ENCODE results near the gene MTCP1.
A peak's percentile ranks its signal among the peaks of the same experiment; 100 is the strongest.

The MTCP1 gene

GRCh38 chrX:155026727-155027508 lies 44.0 kb downstream of the MTCP1 start, which contains the start of gene FUNDC2:
TSS of gene FUNDC2 (plus strand) at chrX:155026844. CDS start at chrX:155026939, 95 bp downstream.
- ATAC-seq, result peak; percentile 93
- no peak for TF ChIP-seq ESRRG (CRISPR knock-in tag; IDR thresholded peaks at IDR 0.05)
- no peak for TF ChIP-seq OSR1 (CRISPR knock-in tag; IDR thresholded peaks at IDR 0.05)
- no peak for TF ChIP-seq PPARA (CRISPR knock-in tag; IDR thresholded peaks at IDR 0.05; ENCODE audit: borderline replicate concordance)
- TF ChIP-seq PATZ1 (CRISPR knock-in tag; IDR thresholded peaks at IDR 0.05; ENCODE audit: borderline replicate concordance), result no peak
- TF ChIP-seq ZNF565 (CRISPR knock-in tag; conservative IDR thresholded peaks at IDR 0.05; ENCODE audit: low read depth), result no peak
- TF ChIP-seq TSHZ2 (CRISPR knock-in tag; IDR thresholded peaks at IDR 0.05), result 0 out of 2 replicates have a peak, but pooled peaks have one; percentile 32
- TF ChIP-seq ARNTL (CRISPR knock-in tag; IDR thresholded peaks at IDR 0.05; ENCODE audit: borderline replicate concordance, low read depth), result no peak
- no peak for TF ChIP-seq ZFP30 (CRISPR knock-in tag; IDR thresholded peaks at IDR 0.05)

GRCh38 chrX:155026420-155026726 lies 44.6 kb downstream of the MTCP1 start:
- ATAC-seq, result no peak
- no peak for TF ChIP-seq CSDC2 (CRISPR knock-in tag; IDR thresholded peaks at IDR 0.05)

- no peak for ATAC-seq
Measured at GRCh38 chrX:155023907-155024833, 46.8 kb downstream of the MTCP1 start.

GRCh38 chrX:155022585-155022984 lies 48.4 kb downstream of the MTCP1 start, which contains the start of gene F8:
TSS of gene F8 (minus strand) at chrX:155022723. CDS start at chrX:155022552, 171 bp downstream.
- TF ChIP-seq RARB (CRISPR knock-in tag; IDR thresholded peaks at IDR 0.05) (no peak), POU6F1 (CRISPR knock-in tag; IDR thresholded peaks at IDR 0.05; ENCODE audit: borderline replicate concordance, low read depth) (no peak)
- ATAC-seq, result no peak

More at GRCh38 chrX:155023907-155024833, 46.8 kb downstream of the MTCP1 start:
- TF ChIP-seq PPARA (CRISPR knock-in tag; IDR thresholded peaks at IDR 0.05; ENCODE audit: borderline replicate concordance), result no peak
- TF ChIP-seq TCF4 (CRISPR knock-in tag; IDR thresholded peaks at IDR 0.05; ENCODE audit: borderline replicate concordance), result no peak
- no peak for TF ChIP-seq TOX (CRISPR knock-in tag; IDR thresholded peaks at IDR 0.05; ENCODE audit: borderline replicate concordance)

- no peak for ATAC-seq
- TF ChIP-seq OSR1 (CRISPR knock-in tag; IDR thresholded peaks at IDR 0.05) (no peak), ZC3H10 (CRISPR knock-in tag; IDR thresholded peaks at IDR 0.05) (no peak), CSRNP3 (CRISPR knock-in tag; IDR thresholded peaks at IDR 0.05) (no peak), ESRRG (CRISPR knock-in tag; IDR thresholded peaks at IDR 0.05) (no peak), CSDC2 (CRISPR knock-in tag; IDR thresholded peaks at IDR 0.05) (no peak), PPARA (CRISPR knock-in tag; IDR thresholded peaks at IDR 0.05; ENCODE audit: borderline replicate concordance) (no peak), CREB5 (CRISPR knock-in tag; IDR thresholded peaks at IDR 0.05; ENCODE audit: low read depth) (no peak), ZFP3 (CRISPR knock-in tag; IDR thresholded peaks at IDR 0.05) (no peak), RARB (CRISPR knock-in tag; IDR thresholded peaks at IDR 0.05) (no peak), ZNF70 (CRISPR knock-in tag; IDR thresholded peaks at IDR 0.05) (no peak), ARNTL (CRISPR knock-in tag; IDR thresholded peaks at IDR 0.05; ENCODE audit: borderline replicate concordance, low read depth) (no peak), ISL1 (CRISPR knock-in tag; IDR thresholded peaks at IDR 0.05) (no peak), TOX (CRISPR knock-in tag; IDR thresholded peaks at IDR 0.05; ENCODE audit: borderline replicate concordance) (no peak), TSHZ2 (CRISPR knock-in tag; IDR thresholded peaks at IDR 0.05) (no peak)
Measured at GRCh38 chrX:155020591-155020990, 50.3 kb downstream of the MTCP1 start.

All from SK-N-SH treated with all-trans-retinoic acid at 6 μM for 48 hours (cell line).